CD14-positive monocyte (primary cell): ENCODE data around the gene CYTH3. TPM values are rescaled to one million over a fixed set of nuclear protein-coding genes. Genes with fewer than 3 reads are reported as not detected.

ENCODE experiments used
- DNase-seq, 3 donors: peaks; one replicate each; pipeline ENCODE4 v3.0.0-alpha.2; 2011 to 2022
- H2AFZ ChIP-seq: 2 replicates; pipeline ENCODE4 v1.6.0; 2012; ENCODE audit warnings: mild to moderate bottlenecking, low read depth, low read length, inconsistent platforms; ENCODE audit not compliant: insufficient read depth, poor library complexity, severe bottlenecking
- H3K27ac ChIP-seq, 2 donors: 1 replicate in 1 of 2; 2 replicates in 1 of 2; pipeline ENCODE4 v1.5.1; 2012 to 2013; ENCODE audit warnings: low read length in 2 of 2, control low read depth in 1 of 2, inconsistent platforms in 1 of 2, low read depth in 1 of 2, mild to moderate bottlenecking in 1 of 2
- H3K27me3 ChIP-seq, 2 donors: one replicate each; pipeline versions ENCODE4 v1.6.0 to v1.6.1; 2011 to 2013; ENCODE audit warnings: low read length in 2 of 2; ENCODE audit not compliant: control insufficient read depth in 2 of 2, insufficient read depth in 2 of 2
- H3K36me3 ChIP-seq, 2 donors: replicated peaks in 1 of 2; 1 replicate in 1 of 2; 2 replicates in 1 of 2; pipeline versions ENCODE4 v1.5.1 to v1.6.1; 2012 to 2013; ENCODE audit warnings: low read length in 2 of 2, control low read depth in 1 of 2, inconsistent platforms in 1 of 2, mild to moderate bottlenecking in 1 of 2; ENCODE audit not compliant: insufficient read depth in 2 of 2, control insufficient read depth in 1 of 2
- H3K4me1 ChIP-seq, 2 donors: 1 replicate in 1 of 2; 2 replicates in 1 of 2; pipeline versions ENCODE4 v1.5.1 to v1.6.1; 2012 to 2013; ENCODE audit warnings: low read length in 2 of 2, control low read depth in 1 of 2, inconsistent platforms in 1 of 2, mild to moderate bottlenecking in 1 of 2, moderate library complexity in 1 of 2; ENCODE audit not compliant: insufficient read depth in 2 of 2, control insufficient read depth in 1 of 2
- H3K4me2 ChIP-seq: replicated peaks from 2 replicates; pipeline ENCODE3; 2012; ENCODE audit warnings: low read length, moderate library complexity, mild to moderate bottlenecking; ENCODE audit not compliant: poor library complexity, severe bottlenecking; ENCODE audit errors: extremely low read depth
- H3K4me3 ChIP-seq, 3 experiments: fragments of 200-600 bp in 1 of 3; sonication (generic) in 1 of 3; replicated peaks in 1 of 3; 1 replicate in 2 of 3; 2 replicates in 1 of 3; pipeline ENCODE4 v1.5.1; 2011 to 2013; ENCODE audit warnings: low read length in 3 of 3, mild to moderate bottlenecking in 3 of 3, control low read depth in 2 of 3, low read depth in 2 of 3, inconsistent platforms in 1 of 3, moderate library complexity in 1 of 3
- H3K79me2 ChIP-seq: 2 replicates; pipeline ENCODE4 v1.6.0; 2012; ENCODE audit warnings: mild to moderate bottlenecking, control low read depth, inconsistent platforms, low read length, moderate library complexity; ENCODE audit not compliant: insufficient read depth
- H3K9ac ChIP-seq: 2 replicates; pipeline ENCODE4 v1.6.0; 2017; ENCODE audit warnings: low read length, mild to moderate bottlenecking; ENCODE audit not compliant: insufficient read depth, poor library complexity, severe bottlenecking
- H3K9me3 ChIP-seq, 2 donors: replicated peaks in 1 of 2; 1 replicate in 1 of 2; 2 replicates in 1 of 2; pipeline versions ENCODE4 v1.5.1 to v1.6.1; 2012 to 2013; ENCODE audit warnings: low read length in 2 of 2, control low read depth in 1 of 2; ENCODE audit not compliant: control insufficient read depth in 1 of 2, insufficient read depth in 1 of 2
- H4K20me1 ChIP-seq: 2 replicates; pipeline ENCODE4 v1.6.0; 2012; ENCODE audit warnings: mild to moderate bottlenecking, low read length, control low read depth, moderate library complexity; ENCODE audit not compliant: insufficient read depth
- H3K27ac Mint-ChIP-seq, 7 donors: one replicate each; pipeline ENCODE4 v1.8.0; 2020; ENCODE audit warnings: mild to moderate bottlenecking in 7 of 7, mixed read lengths in 7 of 7, moderate library complexity in 6 of 7, inconsistent platforms in 2 of 7
- H3K27me3 Mint-ChIP-seq, 3 donors: one replicate each; pipeline ENCODE4 v1.8.0; 2021 to 2022; ENCODE audit warnings: low read depth in 3 of 3, mild to moderate bottlenecking in 3 of 3, mixed read lengths in 3 of 3, moderate library complexity in 3 of 3, inconsistent platforms in 1 of 3
- H3K36me3 Mint-ChIP-seq, 2 donors: one replicate each; pipeline ENCODE4 v1.8.0; 2020; ENCODE audit warnings: mixed read lengths in 2 of 2, inconsistent platforms in 1 of 2, mild to moderate bottlenecking in 1 of 2
- H3K4me1 Mint-ChIP-seq: one replicate; pipeline ENCODE4 v1.8.0; 2020; ENCODE audit warnings: mild to moderate bottlenecking, mixed read lengths
- H3K4me3 Mint-ChIP-seq, 2 donors: one replicate each; pipeline ENCODE4 v1.8.0; 2020; ENCODE audit warnings: mild to moderate bottlenecking in 2 of 2, mixed read lengths in 2 of 2, moderate library complexity in 1 of 2
- H3K9me3 Mint-ChIP-seq, 7 donors: one replicate each; pipeline ENCODE4 v1.8.0; 2020 to 2022; ENCODE audit warnings: mixed read lengths in 7 of 7, mild to moderate bottlenecking in 6 of 7, moderate library complexity in 6 of 7, inconsistent platforms in 2 of 7
- WGBS: methylation state at CpG from one replicate; pipeline ENCODE4 v1.1.5; 2013; ENCODE audit warnings: missing lambda C conversion rate; ENCODE audit not compliant: insufficient coverage; 5-methylcytosine and 5-hydroxymethylcytosine counted together
- intact Hi-C, 2 donors: fragments of 100-400 bp; cut with micrococcal nuclease; formaldehyde crosslinking; loops; one replicate each; pipeline versions ENCODE4 v1.15.0 to v1.15.1; 2023
- polyA plus RNA-seq, 3 donors: library from polyadenylated mRNA; depleted of rRNA in 1 of 3; unstranded in 2 of 3; stranded (reverse) in 1 of 3; fragments of 300-500 nt in 2 of 3; fragments of >200 nt in 1 of 3; fragmentation: Illumina TruSeq in 2 of 3; gene quantifications; 1 replicate in 2 of 3; 2 replicates in 1 of 3; pipeline ENCODE4 v1.2.3, GENCODE V29; 2012 to 2021
- TF ChIP-seq, protein P1 (sequence below): fragments of 200-600 bp; IDR thresholded peaks from one replicate; pipeline ENCODE4 v1.8.0; 2022; ENCODE audit warnings: antibody characterized with exemption, mild to moderate bottlenecking

The CYTH3 gene
- polyA plus RNA-seq, 3 donors: 1.3 to 8.5 (median 1.4) TPM

DNA sequence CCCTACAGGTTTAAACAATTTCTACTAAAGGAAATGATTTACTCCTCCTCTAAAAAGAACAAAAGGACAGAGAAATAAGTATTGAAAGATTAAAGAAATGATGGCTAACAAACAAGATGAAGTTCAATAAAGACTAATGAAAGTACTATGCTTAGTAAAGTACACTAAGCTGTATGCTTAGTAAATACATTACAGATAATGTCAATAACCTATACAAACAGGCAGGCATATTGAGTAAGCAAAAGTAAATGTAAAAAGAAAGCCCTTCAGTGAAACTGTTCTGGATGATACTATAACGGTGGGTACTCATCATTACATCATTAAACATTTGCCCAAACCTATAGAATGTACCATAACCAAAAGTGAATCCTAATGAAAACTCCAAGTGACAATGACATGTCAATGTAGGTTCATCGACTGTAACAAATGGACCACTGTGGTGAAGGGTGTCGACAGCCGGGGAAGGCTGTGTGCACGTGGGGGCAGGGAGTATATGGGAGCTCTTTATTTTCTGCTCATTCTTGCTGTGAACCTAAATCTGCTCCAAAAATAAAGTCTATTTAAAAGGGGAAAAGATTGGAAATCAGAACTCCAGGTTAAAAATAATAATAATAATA, 34.0 kb downstream of the CYTH3 start:
- Mint-ChIP-seq H3K27me3 (peaks cover 17 to 33% (median 24%) of the 10 kb centered on the region in 3 donors), H3K9me3 (peaks cover 0 to 3% (median 0%) of the 10 kb centered on the region in 7 donors), H3K36me3 (peaks cover 9 to 12% of the 10 kb centered on the region in 2 donors), H3K4me3 (no peak overlapping the region), H3K4me1 (peaks cover 14% of the 10 kb centered on the region), H3K27ac (no peak overlapping the region)
- DNase-seq: no peak
- Histone ChIP-seq H3K36me3 (no peaks in the 10 kb centered on the region), H3K27me3 (peaks cover 0 to 3% of the 10 kb centered on the region in 2 donors), H3K79me2 (no peaks in the 10 kb centered on the region), H3K4me1 (peaks cover 12 to 13% of the 10 kb centered on the region in 2 donors), H3K4me3 (no peak overlapping the region), H3K9ac (no peak overlapping the region), H3K27ac (no peak overlapping the region), H4K20me1 (peaks cover 8% of the 10 kb centered on the region), H3K9me3 (no peaks in the 10 kb centered on the region), H2AFZ (no peak overlapping the region), H3K4me2 (no peak overlapping the region)
- 100% methylated on average over 2 of the region's 5 CpGs for WGBS
- TF ChIP-seq, protein P1, sequence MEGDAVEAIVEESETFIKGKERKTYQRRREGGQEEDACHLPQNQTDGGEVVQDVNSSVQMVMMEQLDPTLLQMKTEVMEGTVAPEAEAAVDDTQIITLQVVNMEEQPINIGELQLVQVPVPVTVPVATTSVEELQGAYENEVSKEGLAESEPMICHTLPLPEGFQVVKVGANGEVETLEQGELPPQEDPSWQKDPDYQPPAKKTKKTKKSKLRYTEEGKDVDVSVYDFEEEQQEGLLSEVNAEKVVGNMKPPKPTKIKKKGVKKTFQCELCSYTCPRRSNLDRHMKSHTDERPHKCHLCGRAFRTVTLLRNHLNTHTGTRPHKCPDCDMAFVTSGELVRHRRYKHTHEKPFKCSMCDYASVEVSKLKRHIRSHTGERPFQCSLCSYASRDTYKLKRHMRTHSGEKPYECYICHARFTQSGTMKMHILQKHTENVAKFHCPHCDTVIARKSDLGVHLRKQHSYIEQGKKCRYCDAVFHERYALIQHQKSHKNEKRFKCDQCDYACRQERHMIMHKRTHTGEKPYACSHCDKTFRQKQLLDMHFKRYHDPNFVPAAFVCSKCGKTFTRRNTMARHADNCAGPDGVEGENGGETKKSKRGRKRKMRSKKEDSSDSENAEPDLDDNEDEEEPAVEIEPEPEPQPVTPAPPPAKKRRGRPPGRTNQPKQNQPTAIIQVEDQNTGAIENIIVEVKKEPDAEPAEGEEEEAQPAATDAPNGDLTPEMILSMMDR: no peak
- intact Hi-C loops: no loop called here

DNA sequence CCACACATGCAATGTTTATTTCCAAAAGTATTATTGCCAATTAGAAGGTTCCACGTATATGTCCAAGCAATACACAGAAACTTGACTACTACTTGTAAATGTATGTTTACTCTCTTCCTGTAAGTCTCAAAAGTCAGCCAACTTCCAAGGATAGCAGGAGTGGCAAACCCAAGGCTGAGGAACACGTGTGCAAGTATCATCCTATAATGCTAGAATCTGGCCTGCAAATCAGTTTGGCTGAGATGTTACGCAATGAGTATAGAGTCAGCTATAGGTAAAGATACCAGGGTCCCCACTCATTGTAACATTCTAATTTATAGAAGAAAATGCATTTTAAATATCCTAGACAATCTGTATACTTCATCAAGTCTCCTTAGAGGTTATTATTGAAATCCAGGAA, 34.7 kb downstream of the CYTH3 start:
- WGBS: no CpG with 5 or more reads among the region's 3 CpGs
- no peak for DNase-seq
- peaks cover 19 to 20% of the 10 kb centered on the region in 2 donors for H3K4me1 ChIP-seq
- H3K4me2 ChIP-seq: no peak overlapping the region
- TF ChIP-seq, protein P1: no peak
- no peaks in the 10 kb centered on the region for H3K9me3 ChIP-seq
- H3K4me3 ChIP-seq: no peak overlapping the region
- H3K27me3 ChIP-seq: peaks cover 0 to 3% of the 10 kb centered on the region in 2 donors
- Mint-ChIP-seq H3K27ac (no peak overlapping the region), H3K36me3 (peaks cover 9 to 12% of the 10 kb centered on the region in 2 donors), H3K4me1 (peaks cover 21% of the 10 kb centered on the region), H3K27me3 (peaks cover 17 to 33% (median 24%) of the 10 kb centered on the region in 3 donors), H3K4me3 (no peak overlapping the region), H3K9me3 (peaks cover 0 to 3% (median 0%) of the 10 kb centered on the region in 7 donors)
- intact Hi-C loops: no loop called here
- H2AFZ ChIP-seq: no peak overlapping the region
- H3K79me2 ChIP-seq: no peaks in the 10 kb centered on the region
- H3K36me3 ChIP-seq: no peaks in the 10 kb centered on the region
- no peak overlapping the region for H3K9ac ChIP-seq
- H4K20me1 ChIP-seq: peaks cover 8% of the 10 kb centered on the region
- no peak overlapping the region for H3K27ac ChIP-seq
